HG03457 (cell line): ENCODE data around the gene SMOC1.

ENCODE experiments used
- ATAC-seq: cut with Tn5 transposase; IDR thresholded peaks from one replicate; pipeline ENCODE4 v1.9.1; 2021; ENCODE audit warnings: moderate number of reproducible peaks; ENCODE audit not compliant: unreplicated experiment

The SMOC1 gene

GRCh38 chr14:69973846-69974245 is 94.6 kb downstream of the SMOC1 start:
- ATAC-seq, result no peak

DNA sequence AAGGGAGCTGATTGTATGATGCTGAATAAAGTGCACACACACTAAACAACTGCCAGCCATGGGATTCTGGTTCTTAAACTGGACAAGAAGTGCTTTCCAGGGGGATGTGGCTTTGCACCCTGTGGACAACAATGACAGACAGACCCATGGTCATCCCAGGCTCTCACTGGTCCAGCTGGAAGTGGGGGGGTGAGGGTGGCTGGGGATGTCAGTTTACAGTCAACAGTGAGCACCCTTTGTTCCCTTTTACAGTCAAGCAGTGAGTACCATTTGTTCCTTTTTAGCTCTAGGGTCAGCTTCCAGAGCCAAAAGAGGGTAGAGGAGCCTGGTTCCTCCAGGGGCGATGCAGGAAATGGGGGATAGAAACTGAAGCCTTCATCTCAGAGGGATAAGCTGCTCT is 100.7 kb downstream of the SMOC1 start:
- no peak for ATAC-seq

DNA sequence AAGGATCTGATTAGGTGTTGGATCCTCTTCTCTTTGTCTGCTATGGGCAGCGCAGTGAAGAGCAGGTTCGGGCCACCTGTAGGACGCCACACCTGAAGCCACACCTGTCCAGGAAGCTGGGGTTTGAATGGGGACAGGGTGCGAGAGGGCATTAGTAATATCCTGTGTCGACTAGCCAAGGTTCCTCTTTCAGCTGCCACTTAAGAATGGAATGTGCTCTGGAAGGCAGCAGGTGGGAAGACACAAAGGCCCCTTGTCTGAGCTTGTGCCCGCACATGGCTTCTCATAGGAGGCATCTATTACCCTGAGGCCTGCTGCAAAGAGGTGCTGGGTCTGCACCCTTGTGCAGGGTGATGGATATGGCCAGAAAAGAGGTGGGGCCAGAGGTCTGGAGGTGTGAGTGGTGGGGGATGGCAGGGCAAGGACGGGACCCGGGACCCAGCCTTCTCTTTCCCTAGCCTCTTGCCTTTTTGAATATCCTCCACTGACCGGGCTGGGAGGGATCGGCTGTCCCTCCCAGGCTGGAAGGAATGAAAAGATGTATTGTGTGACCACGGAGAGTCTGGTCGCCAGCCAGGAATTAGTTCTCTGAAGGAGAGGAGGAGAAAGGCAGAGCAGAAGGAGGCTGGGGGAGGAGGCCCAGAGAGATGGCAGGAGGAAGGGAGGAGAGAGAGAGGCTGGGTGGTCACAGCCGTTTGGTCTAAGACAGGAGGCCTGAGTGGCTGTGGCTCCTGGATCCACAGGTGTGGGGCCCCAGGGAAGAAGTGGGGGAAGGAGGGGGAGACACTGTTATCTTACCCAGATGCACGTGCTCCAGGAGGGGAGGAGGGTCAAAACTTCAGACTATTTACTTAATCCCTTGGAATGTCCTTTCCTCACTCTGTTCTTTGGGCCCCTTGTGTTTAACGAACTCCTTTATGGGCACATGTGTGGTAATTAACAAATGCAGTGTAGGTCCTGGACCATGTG is 101.5 kb downstream of the SMOC1 start:
- ATAC-seq, result no peak

- no peak for ATAC-seq
Observed at GRCh38 chr14:69982220-69982839, 103.1 kb downstream of the SMOC1 start.

DNA sequence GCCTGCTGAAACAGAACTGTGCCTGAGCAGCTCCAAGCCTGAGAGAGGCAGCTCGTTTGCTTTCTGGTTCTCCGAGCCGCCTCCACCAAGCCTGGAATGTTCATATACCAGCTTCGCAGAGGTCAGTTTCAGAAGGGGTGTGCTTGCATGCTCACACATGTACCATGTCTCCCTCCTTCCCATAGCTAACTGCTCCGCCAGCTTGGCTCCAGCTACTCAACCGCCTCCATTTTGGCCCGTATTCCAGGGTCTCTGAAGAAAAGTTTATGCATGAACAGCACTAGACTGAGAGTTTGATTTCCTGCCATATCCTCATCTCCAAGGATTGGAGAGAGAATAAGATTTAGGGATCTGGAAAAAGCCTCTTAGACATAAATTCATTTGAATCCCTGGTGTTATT is 103.7 kb downstream of the SMOC1 start:
- no peak for ATAC-seq

DNA sequence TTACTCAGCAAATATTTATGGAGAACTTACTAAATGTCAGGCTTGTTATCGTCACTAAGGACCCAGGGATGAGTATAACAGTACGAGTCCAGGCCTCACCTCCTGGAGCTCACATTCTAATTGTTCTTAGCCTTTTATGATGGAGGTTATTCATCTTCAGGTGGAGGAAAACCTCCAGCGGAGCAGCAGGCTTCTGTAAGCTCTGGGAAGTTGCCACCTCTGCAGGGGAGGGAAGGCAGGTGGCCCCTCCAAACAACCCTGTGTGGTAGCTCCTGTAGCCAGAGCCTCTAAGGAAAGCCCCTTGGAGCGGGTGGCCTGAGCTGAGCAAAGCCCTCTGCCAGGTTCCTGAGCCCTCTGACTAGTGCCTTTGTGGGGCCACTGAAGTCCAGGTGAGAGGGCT is 104.1 kb downstream of the SMOC1 start:
- no peak for ATAC-seq

GRCh38 chr14:69985463-69985862 is 106.2 kb downstream of the SMOC1 start:
- no peak for ATAC-seq

GRCh38 chr14:69986336-69986735 is 107.1 kb downstream of the SMOC1 start:
- ATAC-seq, result no peak

GRCh38 chr14:69987406-69988121 is 108.3 kb downstream of the SMOC1 start:
- no peak for ATAC-seq

DNA sequence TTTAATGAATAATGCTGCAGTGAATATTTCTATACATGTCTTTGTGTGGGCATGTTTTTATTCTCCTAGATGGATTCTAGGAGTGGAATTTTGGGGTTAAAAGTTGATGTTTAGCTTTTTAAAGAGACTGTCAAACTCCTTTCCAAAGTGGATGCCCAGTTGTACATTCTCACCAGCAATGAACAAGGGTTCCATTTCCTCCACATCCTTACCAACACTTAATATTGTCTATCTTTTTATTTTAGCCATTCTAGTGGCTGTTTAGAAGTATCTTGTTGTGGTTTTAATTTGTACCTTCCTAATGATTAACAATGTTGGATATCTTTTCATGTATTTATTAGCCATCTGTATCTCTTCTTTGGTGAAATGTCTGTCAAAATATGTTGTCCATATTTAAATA is 109.8 kb downstream of the SMOC1 start:
- ATAC-seq, result no peak

DNA sequence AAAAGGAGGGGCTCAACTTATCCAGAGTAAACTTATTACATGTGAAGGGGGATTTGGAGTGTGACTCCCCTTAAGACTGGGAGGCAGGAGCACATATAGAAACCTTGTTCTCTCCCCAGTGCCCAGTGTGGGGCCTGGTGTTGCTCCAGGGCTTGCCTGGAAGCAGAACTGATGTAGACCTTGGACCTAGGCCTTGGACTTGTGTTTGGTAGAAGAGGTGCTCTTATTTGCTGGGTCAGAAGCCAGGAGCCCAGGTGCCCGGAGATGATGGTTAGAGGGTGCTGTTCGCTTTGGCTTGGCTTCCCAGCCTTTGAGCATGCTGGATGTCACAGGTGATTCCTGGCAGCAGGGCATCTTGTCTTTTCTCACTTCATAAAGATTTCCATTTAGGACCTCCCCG is 110.4 kb downstream of the SMOC1 start:
- ATAC-seq, result no peak

DNA sequence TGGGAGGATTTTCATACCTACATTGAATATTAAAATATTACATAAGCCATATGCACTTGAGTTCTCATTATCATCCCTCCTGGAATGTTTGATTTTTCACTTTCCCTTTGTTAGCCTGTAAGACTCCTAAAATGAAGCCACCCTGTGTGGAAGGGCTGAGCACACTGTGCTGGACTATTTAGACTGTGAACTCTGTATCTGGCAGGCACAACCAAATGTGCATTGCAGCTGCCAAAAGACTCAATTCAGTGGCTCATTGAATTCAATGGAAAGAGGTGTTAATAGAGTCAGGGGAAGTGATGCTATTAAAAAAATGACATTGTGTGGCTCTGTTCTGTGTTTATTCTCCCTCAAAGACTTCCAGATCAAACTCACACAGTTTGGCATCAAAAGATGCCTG is 111.1 kb downstream of the SMOC1 start:
- ATAC-seq, result no peak

DNA sequence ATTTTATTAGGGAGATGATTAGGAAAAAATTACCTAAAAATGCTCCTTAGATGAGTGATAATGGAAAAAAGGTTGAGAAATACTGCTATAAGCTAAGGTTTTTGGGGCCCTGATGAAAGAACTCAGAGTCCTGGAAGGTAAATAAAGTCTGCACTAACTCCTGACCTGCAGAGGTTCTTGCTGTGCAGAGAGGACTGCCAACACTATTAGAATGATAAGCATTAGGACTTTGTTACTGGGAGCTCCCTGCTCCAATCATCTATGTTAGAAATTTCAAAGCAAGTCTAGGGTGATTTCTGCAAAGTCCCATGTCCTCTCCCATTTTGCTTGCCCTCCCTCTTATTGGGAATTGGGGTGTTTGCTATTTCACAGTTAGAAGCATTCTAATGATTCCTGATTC is 112.2 kb downstream of the SMOC1 start:
- no peak for ATAC-seq

- no peak for ATAC-seq
Observed at GRCh38 chr14:69992564-69992963, 113.3 kb downstream of the SMOC1 start.

DNA sequence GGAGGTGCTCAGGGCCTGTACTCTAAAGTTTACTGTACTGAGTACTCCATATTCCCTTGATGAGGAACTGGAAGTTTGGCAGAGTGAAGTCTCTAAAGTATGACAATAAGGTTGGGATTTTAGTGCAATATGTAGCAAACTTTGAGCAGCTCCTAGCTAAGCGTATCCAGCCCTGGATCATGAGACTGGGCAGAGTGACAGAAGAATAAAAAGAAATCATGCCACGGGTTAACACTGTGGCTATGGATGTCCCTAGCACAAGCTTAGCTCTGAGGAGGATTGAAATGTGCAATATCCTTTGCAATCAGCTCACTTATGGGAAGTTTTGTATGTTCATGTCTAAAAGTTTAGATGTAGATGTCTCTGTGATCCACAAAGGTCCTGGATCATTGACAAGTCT is 114.1 kb downstream of the SMOC1 start:
- no peak for ATAC-seq

DNA sequence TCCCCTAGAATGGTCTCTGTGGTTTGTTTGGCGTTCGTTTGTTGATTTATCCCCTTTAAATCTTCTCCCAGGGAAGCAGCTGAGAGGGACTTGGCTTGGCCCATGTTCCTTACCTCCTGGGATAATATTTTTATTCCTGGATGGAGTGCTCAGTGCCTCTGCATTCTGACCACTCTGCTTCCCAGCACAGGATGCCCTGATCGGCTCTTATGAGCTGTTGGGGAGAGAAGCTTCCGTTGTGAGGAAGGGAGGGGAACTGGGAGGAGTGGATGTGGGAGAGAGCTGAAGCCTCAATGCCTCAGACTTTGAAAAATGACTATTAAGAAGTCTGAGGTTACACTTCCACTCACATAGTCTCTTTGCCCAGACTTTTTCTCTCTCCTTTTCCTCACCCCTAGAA is 114.8 kb downstream of the SMOC1 start:
- no peak for ATAC-seq

DNA sequence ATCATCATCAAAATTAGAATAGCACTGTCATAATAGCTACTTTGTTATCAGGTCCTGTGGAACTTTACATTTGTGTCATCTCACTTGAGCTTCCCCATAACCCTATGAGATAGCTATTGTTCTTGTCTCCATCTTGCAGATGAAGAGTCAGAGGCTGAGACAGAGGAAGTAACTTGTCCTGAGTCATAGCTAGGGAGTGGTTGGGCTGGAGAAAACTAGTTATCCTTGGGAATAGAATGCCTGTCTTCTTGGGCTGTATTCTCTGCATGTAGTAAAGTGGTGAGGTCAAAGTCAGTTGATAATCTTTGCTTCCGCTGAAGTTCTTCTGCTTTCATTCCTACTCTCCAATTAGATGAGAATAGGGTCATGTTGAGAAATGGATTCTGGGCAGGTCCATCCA is 117.0 kb downstream of the SMOC1 start:
- no peak for ATAC-seq

GRCh38 chr14:69997849-69998248 is 118.6 kb downstream of the SMOC1 start:
- no peak for ATAC-seq

GRCh38 chr14:69999261-69999674 is 120.1 kb downstream of the SMOC1 start:
- no peak for ATAC-seq

DNA sequence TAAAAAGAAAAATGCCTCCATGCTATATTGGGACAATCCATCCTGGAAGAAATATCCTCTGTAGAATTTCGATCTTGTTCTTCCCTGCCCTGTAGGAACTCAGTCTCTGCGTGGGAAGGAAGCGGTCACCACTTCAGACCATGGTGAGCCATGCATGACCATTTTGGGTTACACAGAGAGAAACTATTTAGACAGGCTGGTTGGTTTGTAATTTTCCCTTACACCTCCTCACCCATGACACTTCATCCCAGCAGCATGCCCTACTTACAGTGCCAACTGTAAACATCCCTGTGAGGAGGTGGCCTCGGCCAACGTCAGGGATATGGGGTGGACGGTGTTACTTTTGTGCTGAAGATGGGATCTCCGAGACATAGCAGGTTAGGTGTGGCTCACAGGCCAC is 121.4 kb downstream of the SMOC1 start:
- ATAC-seq, result no peak

DNA sequence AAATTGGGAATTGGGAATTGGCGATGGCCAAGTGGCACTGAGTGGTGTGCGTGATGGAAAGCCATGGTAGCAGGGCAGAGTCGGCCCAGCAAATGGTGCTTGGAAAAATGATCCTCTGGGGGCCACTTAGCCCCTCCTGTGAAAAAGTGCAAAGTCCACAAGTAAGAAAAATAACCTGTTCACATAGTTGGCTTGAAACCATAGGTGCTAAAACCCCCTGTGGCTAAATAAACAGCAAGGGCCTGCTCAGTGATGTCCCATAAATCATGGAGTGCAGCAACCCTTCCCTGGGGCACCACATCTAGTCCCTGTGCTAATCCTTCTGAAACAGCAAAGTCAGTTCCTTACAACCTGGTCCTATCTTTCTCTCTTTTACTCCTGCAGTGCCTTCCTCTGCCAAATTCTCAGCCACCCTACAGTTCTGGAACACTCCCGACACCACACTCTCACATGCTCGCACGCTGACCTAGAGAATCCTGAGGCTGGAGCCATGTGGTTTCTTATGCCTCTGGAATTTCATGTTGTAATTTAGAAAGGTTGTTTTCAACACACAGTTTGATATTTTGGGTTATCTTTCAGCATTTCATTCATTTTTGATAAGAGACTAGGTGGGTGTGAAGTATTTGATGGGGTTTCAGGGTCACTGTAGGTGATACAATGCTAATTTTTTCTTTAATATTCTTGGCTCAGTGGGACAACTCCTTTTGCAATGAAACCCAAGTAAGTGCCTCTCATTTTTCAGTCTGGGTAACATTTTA is 123.6 kb downstream of the SMOC1 start:
- ATAC-seq, result no peak
